Measurements from ENCODE around the gene PANK4. TPM values are rescaled to one million over a fixed set of nuclear protein-coding genes. Genes with fewer than 3 reads are reported as not detected.

The PANK4 gene
- total RNA-seq, 6 experiments from 2014 or later = 9.6 to 18.9 (median 13.4) TPM

DNA sequence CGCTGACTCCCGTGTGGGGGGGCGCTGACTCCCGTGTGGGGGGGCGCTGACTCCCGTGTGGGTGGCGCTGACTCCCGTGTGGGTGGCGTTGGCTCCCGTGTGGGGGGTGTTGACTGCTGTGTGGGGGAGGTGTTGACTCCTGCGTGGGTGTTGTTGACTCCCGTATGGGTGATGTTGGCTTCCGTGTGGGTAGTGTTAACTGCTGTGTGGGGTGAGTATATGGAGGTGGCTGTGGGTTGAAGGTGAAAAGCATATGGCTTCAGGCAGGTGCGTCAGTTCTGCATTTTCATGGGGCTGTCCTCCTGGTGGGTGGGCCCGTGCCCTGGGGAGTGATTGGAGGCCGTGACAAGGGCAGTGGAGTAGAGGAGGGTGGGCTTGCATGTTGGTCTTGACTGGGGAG, 42.4 kb downstream of the PANK4 start:
- H3K4me3 ChIP-seq = no peak overlapping the region
- H3K36me3 ChIP-seq = no peaks in the 10 kb centered on the region
- H3K4me1 ChIP-seq = no peaks in the 10 kb centered on the region
- DNase-seq (no peak), ATAC-seq (no peak)
- no peak for TF ChIP-seq POLR2A (IDR thresholded peaks at IDR 0.05)
- TF ChIP-seq, protein P1, sequence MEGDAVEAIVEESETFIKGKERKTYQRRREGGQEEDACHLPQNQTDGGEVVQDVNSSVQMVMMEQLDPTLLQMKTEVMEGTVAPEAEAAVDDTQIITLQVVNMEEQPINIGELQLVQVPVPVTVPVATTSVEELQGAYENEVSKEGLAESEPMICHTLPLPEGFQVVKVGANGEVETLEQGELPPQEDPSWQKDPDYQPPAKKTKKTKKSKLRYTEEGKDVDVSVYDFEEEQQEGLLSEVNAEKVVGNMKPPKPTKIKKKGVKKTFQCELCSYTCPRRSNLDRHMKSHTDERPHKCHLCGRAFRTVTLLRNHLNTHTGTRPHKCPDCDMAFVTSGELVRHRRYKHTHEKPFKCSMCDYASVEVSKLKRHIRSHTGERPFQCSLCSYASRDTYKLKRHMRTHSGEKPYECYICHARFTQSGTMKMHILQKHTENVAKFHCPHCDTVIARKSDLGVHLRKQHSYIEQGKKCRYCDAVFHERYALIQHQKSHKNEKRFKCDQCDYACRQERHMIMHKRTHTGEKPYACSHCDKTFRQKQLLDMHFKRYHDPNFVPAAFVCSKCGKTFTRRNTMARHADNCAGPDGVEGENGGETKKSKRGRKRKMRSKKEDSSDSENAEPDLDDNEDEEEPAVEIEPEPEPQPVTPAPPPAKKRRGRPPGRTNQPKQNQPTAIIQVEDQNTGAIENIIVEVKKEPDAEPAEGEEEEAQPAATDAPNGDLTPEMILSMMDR (IDR thresholded peaks at IDR 0.05) = no peak
- H3K27ac ChIP-seq = no peak overlapping the region
- no peaks in the 10 kb centered on the region for H3K9me3 ChIP-seq
- no peaks in the 10 kb centered on the region for H3K27me3 ChIP-seq
- intact Hi-C loops (cut with DNase I) = no loop called here
- WGBS (ENCODE audit: insufficient coverage, low coverage, low lambda C conversion rate, missing lambda C conversion rate) = 70% methylated on average over 2 of the region's 16 CpGs

DNA sequence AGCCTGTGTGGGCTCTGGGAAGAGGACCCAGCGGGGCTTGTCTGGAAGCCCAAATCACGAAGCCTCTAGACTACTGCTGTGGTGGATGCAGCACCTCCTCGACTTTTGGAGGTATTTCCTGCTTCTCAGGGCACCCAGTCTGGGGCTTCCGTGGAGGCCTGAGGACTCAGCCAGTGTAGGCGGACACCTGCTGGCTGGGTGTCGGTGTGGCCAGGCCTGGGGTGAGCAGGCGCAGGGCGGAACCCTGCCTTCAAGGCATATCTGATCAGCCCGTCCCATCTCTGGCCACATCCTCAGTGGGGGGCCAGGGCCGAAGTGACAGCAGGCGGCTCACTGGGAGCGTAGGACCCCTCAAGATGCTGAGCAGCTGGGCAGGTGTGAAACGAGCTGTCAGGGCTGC, 43.4 kb downstream of the PANK4 start:
- TF ChIP-seq, protein P1 (IDR thresholded peaks at IDR 0.05) = no peak
- TF ChIP-seq POLR2A (IDR thresholded peaks at IDR 0.05) = no peak
- ATAC-seq (no peak), DNase-seq (no peak)
- no peaks in the 10 kb centered on the region for H3K9me3 ChIP-seq
- peaks cover 0 to 5% (median 0%) of the 10 kb centered on the region in 4 donors for H3K4me1 ChIP-seq
- H3K27me3 ChIP-seq = no peaks in the 10 kb centered on the region
- no peaks in the 10 kb centered on the region for H3K36me3 ChIP-seq
- H3K4me3 ChIP-seq = no peak overlapping the region
- H3K27ac ChIP-seq = no peak overlapping the region
- intact Hi-C loops (cut with DNase I) = no loop called here
- WGBS (ENCODE audit: insufficient coverage, low coverage, low lambda C conversion rate, missing lambda C conversion rate) = 100% methylated on average over 1 of the region's 13 CpGs

DNA sequence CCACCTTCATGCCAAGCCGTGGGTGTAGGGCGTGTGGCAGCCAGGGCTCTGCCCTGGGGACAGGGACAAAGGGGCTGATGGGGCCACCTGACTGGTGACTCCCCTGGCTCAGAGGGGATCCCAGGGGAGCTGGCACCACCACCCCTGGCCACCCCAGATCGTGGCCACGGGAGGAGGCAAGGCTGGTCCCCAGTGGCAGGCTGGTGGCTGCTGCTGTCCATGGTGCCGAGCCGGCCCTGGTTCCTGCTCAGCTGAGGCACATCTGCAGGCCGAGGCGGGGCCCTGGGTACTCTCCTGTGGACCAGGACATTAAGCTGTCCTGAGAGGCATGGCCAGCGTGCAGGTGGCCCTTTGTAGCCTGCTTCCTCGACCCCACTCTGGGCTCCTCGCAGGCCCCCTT, 43.8 kb downstream of the PANK4 start:
- DNase-seq (no peak), ATAC-seq (no peak)
- no peaks in the 10 kb centered on the region for H3K9me3 ChIP-seq
- H3K4me1 ChIP-seq = peaks cover 0 to 10% (median 2%) of the 10 kb centered on the region in 4 donors
- H3K36me3 ChIP-seq = no peaks in the 10 kb centered on the region
- TF ChIP-seq, protein P1 (IDR thresholded peaks at IDR 0.05) = no peak
- TF ChIP-seq POLR2A (IDR thresholded peaks at IDR 0.05) = no peak
- intact Hi-C loops (cut with DNase I) = no loop called here
- no peak overlapping the region for H3K4me3 ChIP-seq
- no peaks in the 10 kb centered on the region for H3K27me3 ChIP-seq
- WGBS (ENCODE audit: insufficient coverage, low coverage, low lambda C conversion rate, missing lambda C conversion rate) = no CpG with 5 or more reads among the region's 11 CpGs
- H3K27ac ChIP-seq = no peak overlapping the region

DNA sequence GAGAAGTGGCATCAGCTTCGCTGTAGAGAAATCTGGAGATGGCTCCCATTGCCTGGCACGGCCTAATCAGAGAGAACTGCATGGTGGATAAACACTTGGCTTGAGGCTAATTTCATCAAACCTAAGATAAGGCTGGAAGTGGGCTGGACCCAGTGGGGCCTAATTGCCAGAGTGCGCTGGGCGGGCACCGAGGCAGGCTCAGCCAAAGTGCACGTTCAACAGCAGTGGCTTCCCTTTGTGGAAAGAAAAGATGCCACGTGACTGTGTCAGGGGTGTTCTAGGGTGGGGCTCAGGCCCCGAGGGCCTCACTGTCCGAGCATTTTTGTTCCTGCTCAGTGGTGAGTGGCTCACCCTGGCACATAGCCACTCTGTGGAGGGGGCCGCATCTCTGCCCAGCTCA, 44.5 kb downstream of the PANK4 start:
- H3K27me3 ChIP-seq = no peaks in the 10 kb centered on the region
- no peak for DNase-seq
- no peaks in the 10 kb centered on the region for H3K9me3 ChIP-seq
- no peaks in the 10 kb centered on the region for H3K36me3 ChIP-seq
- WGBS (ENCODE audit: insufficient coverage, low coverage, low lambda C conversion rate, missing lambda C conversion rate) = no CpG with 5 or more reads among the region's 10 CpGs
- TF ChIP-seq POLR2A (IDR thresholded peaks at IDR 0.05) = no peak
- TF ChIP-seq, protein P1 (IDR thresholded peaks at IDR 0.05) = no peak
- peaks cover 0 to 10% (median 3%) of the 10 kb centered on the region in 4 donors for H3K4me1 ChIP-seq
- no peak overlapping the region for H3K4me3 ChIP-seq
- H3K27ac ChIP-seq = no peak overlapping the region
- intact Hi-C loops (cut with DNase I) = no loop called here
- no peak for ATAC-seq

DNA sequence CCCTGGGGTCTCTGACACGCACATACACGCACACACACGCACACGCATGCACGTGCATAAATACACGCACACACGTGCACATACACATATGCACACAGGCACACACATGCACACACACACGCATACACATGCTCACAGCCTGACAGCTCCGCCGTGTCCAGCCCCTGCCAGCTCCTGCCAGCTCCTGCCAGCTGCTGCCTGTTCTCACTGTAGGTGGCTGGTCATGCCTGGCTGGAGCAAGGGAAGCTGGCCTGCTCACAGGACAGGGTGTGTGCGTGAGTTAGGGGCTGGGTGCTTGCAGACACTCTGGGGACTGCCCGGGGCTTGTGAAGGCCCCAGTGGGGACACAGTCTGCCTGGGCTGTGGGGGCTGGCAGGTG, 45.4 kb downstream of the PANK4 start:
- H3K9me3 ChIP-seq = no peaks in the 10 kb centered on the region
- H3K4me1 ChIP-seq = peaks cover 0 to 10% (median 4%) of the 10 kb centered on the region in 4 donors
- H3K36me3 ChIP-seq = no peaks in the 10 kb centered on the region
- TF ChIP-seq, protein P1 (IDR thresholded peaks at IDR 0.05) = no peak
- no peak for TF ChIP-seq POLR2A (IDR thresholded peaks at IDR 0.05)
- intact Hi-C loops (cut with DNase I) = no loop called here
- H3K27me3 ChIP-seq = no peaks in the 10 kb centered on the region
- WGBS (ENCODE audit: insufficient coverage, low coverage, low lambda C conversion rate, missing lambda C conversion rate) = 80% methylated on average over 1 of the region's 12 CpGs
- H3K27ac ChIP-seq = no peak overlapping the region
- DNase-seq = no peak
- H3K4me3 ChIP-seq = no peak overlapping the region
- ATAC-seq = no peak
